Kidney (tissue), 14 donors: ENCODE results near the gene GRM7. TPM values are rescaled to one million over a fixed set of nuclear protein-coding genes. Genes with fewer than 3 reads are reported as not detected.

Experiments
- DNase-seq, 5 donors: peaks; one replicate each; pipeline ENCODE4 v3.0.0-alpha.2; 2013 to 2020
- FAIRE-seq: peaks from 2 replicates; lab custom pipeline; 2012; peaks lifted over from hg19 to GRCh38; lab: Jason Lieb, UNC
- H3K27ac ChIP-seq, 2 donors: one replicate each; pipeline ENCODE4 v1.7.0; 2013; ENCODE audit warnings: low read depth in 2 of 2, low read length in 2 of 2, inconsistent platforms in 1 of 2
- H3K27me3 ChIP-seq: one replicate; pipeline ENCODE4 v1.7.1; 2013; ENCODE audit warnings: low read length, inconsistent platforms; ENCODE audit not compliant: control insufficient read depth, insufficient read depth
- H3K36me3 ChIP-seq, 3 donors: one replicate each; pipeline versions ENCODE4 v1.7.0 to v1.7.1; 2013; ENCODE audit warnings: low read length in 3 of 3, control low read depth in 1 of 3, inconsistent platforms in 1 of 3; ENCODE audit not compliant: insufficient read depth in 3 of 3, control insufficient read depth in 2 of 3
- H3K4me1 ChIP-seq, 3 donors: one replicate each; pipeline versions ENCODE4 v1.7.0 to v1.7.1; 2013; ENCODE audit warnings: low read length in 3 of 3, inconsistent platforms in 1 of 3, low read depth in 1 of 3; ENCODE audit not compliant: control insufficient read depth in 2 of 3, insufficient read depth in 2 of 3
- H3K4me3 ChIP-seq, 3 donors: one replicate each; pipeline versions ENCODE4 v1.7.0 to v1.8.1; 2013; ENCODE audit warnings: low read length in 3 of 3, control low read depth in 1 of 3, inconsistent platforms in 1 of 3
- H3K9ac ChIP-seq, 3 donors: one replicate each; pipeline versions ENCODE4 v1.7.0 to v1.7.1; 2013; ENCODE audit warnings: low read length in 3 of 3, control low read depth in 1 of 3, inconsistent platforms in 1 of 3
- H3K9me3 ChIP-seq, 3 donors: one replicate each; pipeline versions ENCODE4 v1.7.0 to v1.7.1; 2013; ENCODE audit warnings: low read length in 3 of 3, control low read depth in 1 of 3, inconsistent platforms in 1 of 3; ENCODE audit not compliant: control insufficient read depth in 2 of 3, insufficient read depth in 1 of 3
- intact Hi-C: fragments of 100-400 bp; cut with DNase I; formaldehyde crosslinking; loops from one replicate; pipeline ENCODE4 v1.11.1; 2022
- polyA plus RNA-seq: library from polyadenylated mRNA; stranded (reverse); fragments of 350-450 nt; fragmentation: Illumina TruSeq; extraction: RNeasy Lipid Tissue Mini Kit (QIAGEN cat#74804); gene quantifications from one replicate; pipeline ENCODE4 v1.2.3, GENCODE V29; 2014; ENCODE audit warnings: low read depth, low replicate concordance; ENCODE audit not compliant: insufficient read depth
- total RNA-seq: library from RNA; stranded (reverse); fragmentation: NEBNext Ultra II Directional; extraction: Animal tissue kit (Norgen Biotek cat#: 25700); gene quantifications from one replicate; pipeline ENCODE4 v1.2.1, GENCODE V29; 2021
- TF ChIP-seq, protein P1 (sequence below): IDR thresholded peaks from 3 replicates; pipeline ENCODE4 v1.5.1; 2012; ENCODE audit warnings: mild to moderate bottlenecking, moderate library complexity, borderline replicate concordance; ENCODE audit not compliant: insufficient read depth; ENCODE audit errors: extremely low read depth
- donor health status: control.
- donor health status: control.
- donor health status: control.
- donor health status: control.
- donor health status: control.
- donor health status: DM: yes; HTN: yes; CAD: no.
- donor health status: Normal renal cell carcinoma (clear cell type).

GRM7 gene
- total and polyA plus RNA-seq, 2 donors from 2014 or later: 0.16 TPM; not detected in 1

DNA sequence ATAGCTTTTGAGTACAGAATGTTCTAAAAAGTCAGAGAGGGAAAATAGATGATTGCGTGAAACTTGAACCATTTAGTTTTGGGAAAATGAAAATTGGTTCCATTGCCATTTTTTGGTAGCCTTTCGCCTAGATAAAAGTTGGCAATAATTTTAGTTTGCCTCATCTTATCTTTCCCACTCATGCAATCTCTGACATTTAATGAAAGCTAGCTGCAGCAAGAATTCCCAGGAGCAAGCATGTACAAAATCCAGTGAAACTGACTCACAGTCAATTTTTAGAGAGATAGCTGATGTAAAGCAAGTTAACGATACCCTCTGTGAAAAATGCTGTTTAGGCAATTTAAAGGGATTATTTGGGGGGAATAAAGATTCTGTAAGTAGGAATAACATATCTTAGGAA, 797.4 kb downstream of the GRM7 start:
- intact Hi-C loops: no loop called here
- H3K9ac ChIP-seq: no peak overlapping the region
- H3K9me3 ChIP-seq: no peaks in the 10 kb centered on the region
- no peak overlapping the region for H3K4me3 ChIP-seq
- H3K36me3 ChIP-seq: no peaks in the 10 kb centered on the region
- no peak for FAIRE-seq
- H3K4me1 ChIP-seq: no peaks in the 10 kb centered on the region
- no peak overlapping the region for H3K27ac ChIP-seq
- TF ChIP-seq, protein P1, sequence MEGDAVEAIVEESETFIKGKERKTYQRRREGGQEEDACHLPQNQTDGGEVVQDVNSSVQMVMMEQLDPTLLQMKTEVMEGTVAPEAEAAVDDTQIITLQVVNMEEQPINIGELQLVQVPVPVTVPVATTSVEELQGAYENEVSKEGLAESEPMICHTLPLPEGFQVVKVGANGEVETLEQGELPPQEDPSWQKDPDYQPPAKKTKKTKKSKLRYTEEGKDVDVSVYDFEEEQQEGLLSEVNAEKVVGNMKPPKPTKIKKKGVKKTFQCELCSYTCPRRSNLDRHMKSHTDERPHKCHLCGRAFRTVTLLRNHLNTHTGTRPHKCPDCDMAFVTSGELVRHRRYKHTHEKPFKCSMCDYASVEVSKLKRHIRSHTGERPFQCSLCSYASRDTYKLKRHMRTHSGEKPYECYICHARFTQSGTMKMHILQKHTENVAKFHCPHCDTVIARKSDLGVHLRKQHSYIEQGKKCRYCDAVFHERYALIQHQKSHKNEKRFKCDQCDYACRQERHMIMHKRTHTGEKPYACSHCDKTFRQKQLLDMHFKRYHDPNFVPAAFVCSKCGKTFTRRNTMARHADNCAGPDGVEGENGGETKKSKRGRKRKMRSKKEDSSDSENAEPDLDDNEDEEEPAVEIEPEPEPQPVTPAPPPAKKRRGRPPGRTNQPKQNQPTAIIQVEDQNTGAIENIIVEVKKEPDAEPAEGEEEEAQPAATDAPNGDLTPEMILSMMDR: no peak
- no peak for DNase-seq
- no peaks in the 10 kb centered on the region for H3K27me3 ChIP-seq

DNA sequence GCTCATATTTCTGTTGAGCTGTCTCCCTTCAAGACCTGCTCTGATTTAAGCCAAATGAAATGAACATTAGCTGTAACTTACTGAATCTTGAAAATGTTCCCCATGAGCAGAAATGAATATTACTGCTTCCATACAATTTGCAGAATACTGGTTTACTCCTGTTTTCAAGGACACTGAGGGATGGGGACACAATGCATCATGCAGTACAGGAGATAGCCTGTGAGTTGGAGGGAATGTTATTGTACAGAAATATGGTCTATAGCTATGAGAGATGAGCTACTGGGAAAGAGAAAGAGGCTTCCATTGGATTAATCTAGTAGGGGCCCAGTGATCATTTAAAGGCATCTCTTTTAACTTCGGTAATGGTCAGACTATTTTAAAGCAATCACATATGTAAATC, 798.2 kb downstream of the GRM7 start:
- no peak for FAIRE-seq
- H3K27ac ChIP-seq: no peak overlapping the region
- DNase-seq: no peak
- no peak overlapping the region for H3K4me3 ChIP-seq
- no peaks in the 10 kb centered on the region for H3K4me1 ChIP-seq
- H3K9me3 ChIP-seq: no peaks in the 10 kb centered on the region
- TF ChIP-seq, protein P1: no peak
- no peak overlapping the region for H3K9ac ChIP-seq
- H3K36me3 ChIP-seq: no peaks in the 10 kb centered on the region
- H3K27me3 ChIP-seq: no peaks in the 10 kb centered on the region
- intact Hi-C loops: no loop called here

DNA sequence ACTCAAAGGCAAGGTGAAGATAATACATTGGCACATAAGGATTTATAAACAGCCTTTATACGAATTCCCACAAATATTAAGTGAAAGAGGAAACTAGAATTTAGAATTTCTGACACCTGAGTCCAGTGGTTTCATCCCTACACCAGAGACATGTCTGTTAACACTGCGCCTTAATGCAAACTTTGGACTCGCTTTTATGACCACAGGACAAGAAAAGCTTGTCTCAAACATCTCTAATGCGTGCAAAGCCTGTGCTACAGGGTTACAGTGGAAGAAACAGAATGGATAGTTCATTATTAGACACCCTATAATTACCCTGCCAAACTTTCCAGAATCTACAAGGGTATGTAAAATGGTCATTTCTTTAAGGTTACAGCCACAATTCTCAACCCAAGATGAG, 802.9 kb downstream of the GRM7 start:
- no peak overlapping the region for H3K9ac ChIP-seq
- H3K27ac ChIP-seq: no peak overlapping the region
- no peak for DNase-seq
- H3K27me3 ChIP-seq: no peaks in the 10 kb centered on the region
- TF ChIP-seq, protein P1: no peak
- H3K36me3 ChIP-seq: no peaks in the 10 kb centered on the region
- no peak overlapping the region for H3K4me3 ChIP-seq
- intact Hi-C loops: no loop called here
- H3K4me1 ChIP-seq: no peaks in the 10 kb centered on the region
- no peaks in the 10 kb centered on the region for H3K9me3 ChIP-seq
- no peak for FAIRE-seq

DNA sequence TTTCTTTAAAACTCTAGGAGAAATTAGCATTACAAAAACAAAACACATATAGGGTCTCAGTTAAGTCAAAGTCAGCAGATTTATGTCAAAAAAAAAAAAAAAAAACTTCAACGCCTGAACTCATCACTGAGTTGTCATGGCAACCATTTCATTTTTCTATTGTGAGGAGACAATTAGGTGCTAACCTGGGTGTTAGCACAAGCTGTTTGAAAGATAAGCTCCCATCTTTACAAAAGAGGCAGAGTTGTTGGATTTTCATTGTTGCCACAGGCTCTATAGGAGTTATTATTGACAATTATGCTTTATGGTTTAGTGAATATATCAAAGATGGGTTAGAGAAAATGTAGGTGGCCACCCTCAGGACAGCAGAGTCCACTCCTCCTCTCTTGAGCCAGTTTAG, 806.9 kb downstream of the GRM7 start:
- TF ChIP-seq, protein P1: no peak
- intact Hi-C loops: no loop called here
- FAIRE-seq (no peak), DNase-seq (no peak)
- H3K9ac ChIP-seq: no peak overlapping the region
- no peaks in the 10 kb centered on the region for H3K36me3 ChIP-seq
- H3K27ac ChIP-seq: no peak overlapping the region
- no peak overlapping the region for H3K4me3 ChIP-seq
- H3K4me1 ChIP-seq: no peaks in the 10 kb centered on the region
- H3K27me3 ChIP-seq: no peaks in the 10 kb centered on the region
- H3K9me3 ChIP-seq: no peaks in the 10 kb centered on the region
